Measurements from ENCODE around the gene FANCF.

DNA sequence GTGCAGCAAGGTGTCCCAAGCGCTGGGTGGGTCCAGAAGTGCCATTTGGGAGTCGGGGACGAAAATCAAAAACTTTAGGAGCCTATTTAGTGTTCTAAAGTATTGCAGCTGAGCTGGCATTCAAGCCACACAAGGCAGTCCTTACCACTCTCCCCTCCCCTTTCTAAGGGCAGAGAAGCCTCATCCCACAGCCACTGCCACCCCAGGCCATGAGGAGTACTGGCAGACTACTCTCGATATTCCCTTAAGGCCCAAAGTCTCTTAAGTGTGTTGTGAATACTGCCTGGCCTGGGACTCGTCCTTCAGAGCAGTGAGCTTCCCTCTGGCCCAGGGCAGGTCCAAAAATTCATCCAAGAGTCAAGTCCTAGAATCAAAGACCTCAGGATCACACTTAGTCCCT, 7.8 kb downstream of the FANCF start:
- no peak for TF ChIP-seq FOXA1 (IDR thresholded peaks at IDR 0.05)
- no peak for TF ChIP-seq HDGF (IDR thresholded peaks at IDR 0.05; ENCODE audit: borderline replicate concordance)
- TF ChIP-seq FOXM1 (IDR thresholded peaks at IDR 0.05; ENCODE audit: borderline replicate concordance) = no peak
- no peak for TF ChIP-seq NFRKB (IDR thresholded peaks at IDR 0.05)
- TF ChIP-seq ELF4 (IDR thresholded peaks at IDR 0.05) = no peak
- TF ChIP-seq ZNF384 (IDR thresholded peaks at IDR 0.05) = no peak
- TF ChIP-seq SP1 (IDR thresholded peaks at IDR 0.05) = no peak
- TF ChIP-seq TARDBP (IDR thresholded peaks at IDR 0.05) = no peak
- TF ChIP-seq CTBP1 (IDR thresholded peaks at IDR 0.05; ENCODE audit: borderline replicate concordance) = no peak

Data from HEK293T (cell line).